Neural progenitor cell (in vitro differentiated cells): ENCODE results near the gene KLHDC7B.

Experiments
- EZH2 ChIP-seq: fragments of 200-600 bp; sonication (generic); IDR thresholded peaks from 2 replicates; pipeline ENCODE4 v1.6.1; 2017; ENCODE audit warnings: antibody characterized with exemption, mild to moderate bottlenecking, moderate library complexity
- EZH2phosphoT487 ChIP-seq: fragments of 200-600 bp; sonication (generic); IDR thresholded peaks from 2 replicates; pipeline ENCODE4 v1.6.1; 2017; ENCODE audit warnings: antibody characterized with exemption
- TF ChIP-seq, protein P1 (sequence below): fragments of 200-600 bp; sonication (generic); IDR thresholded peaks from 2 replicates; pipeline ENCODE4 v1.5.1; 2017; ENCODE audit warnings: antibody characterized with exemption, mild to moderate bottlenecking

- TF ChIP-seq EZH2phosphoT487 (no peak), EZH2 (no peak)
- TF ChIP-seq, protein P1, sequence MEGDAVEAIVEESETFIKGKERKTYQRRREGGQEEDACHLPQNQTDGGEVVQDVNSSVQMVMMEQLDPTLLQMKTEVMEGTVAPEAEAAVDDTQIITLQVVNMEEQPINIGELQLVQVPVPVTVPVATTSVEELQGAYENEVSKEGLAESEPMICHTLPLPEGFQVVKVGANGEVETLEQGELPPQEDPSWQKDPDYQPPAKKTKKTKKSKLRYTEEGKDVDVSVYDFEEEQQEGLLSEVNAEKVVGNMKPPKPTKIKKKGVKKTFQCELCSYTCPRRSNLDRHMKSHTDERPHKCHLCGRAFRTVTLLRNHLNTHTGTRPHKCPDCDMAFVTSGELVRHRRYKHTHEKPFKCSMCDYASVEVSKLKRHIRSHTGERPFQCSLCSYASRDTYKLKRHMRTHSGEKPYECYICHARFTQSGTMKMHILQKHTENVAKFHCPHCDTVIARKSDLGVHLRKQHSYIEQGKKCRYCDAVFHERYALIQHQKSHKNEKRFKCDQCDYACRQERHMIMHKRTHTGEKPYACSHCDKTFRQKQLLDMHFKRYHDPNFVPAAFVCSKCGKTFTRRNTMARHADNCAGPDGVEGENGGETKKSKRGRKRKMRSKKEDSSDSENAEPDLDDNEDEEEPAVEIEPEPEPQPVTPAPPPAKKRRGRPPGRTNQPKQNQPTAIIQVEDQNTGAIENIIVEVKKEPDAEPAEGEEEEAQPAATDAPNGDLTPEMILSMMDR: no peak
Measured at GRCh38 chr22:50581031-50581949, 35.6 kb downstream of the KLHDC7B start.
